GM23338 (cell line): ENCODE measurements around the gene LDB1. TPM values are rescaled to one million over a fixed set of nuclear protein-coding genes. Genes with fewer than 3 reads are reported as not detected.
A peak's percentile ranks its signal among the peaks of the same experiment; 100 is the strongest.

Experiments
- ATAC-seq: fragments of 200-7000 bp; cut with Tn5 transposase; 3 replicates; pipeline ENCODE4 v1.9.1; 2020
- DNase-seq: peaks from one replicate; pipeline ENCODE4 v3.0.0-alpha.2; 2015; ENCODE audit warnings: low spot score
- H2AFZ ChIP-seq: fragments of 200-600 bp; sonication (generic); 2 replicates; pipeline ENCODE4 v1.8.0; 2016; ENCODE audit warnings: antibody characterized with exemption, mild to moderate bottlenecking, moderate library complexity
- H3F3A ChIP-seq: fragments of 200-600 bp; sonication (generic); replicated peaks from 2 replicates; pipeline ENCODE4 v1.8.0; 2017; ENCODE audit warnings: antibody characterized with exemption, mixed run types, low read depth
- H3K27ac ChIP-seq: fragments of 200-600 bp; sonication (generic); 2 replicates; pipeline ENCODE4 v1.6.1; 2016; ENCODE audit warnings: low read depth
- H3K27me3 ChIP-seq: fragments of 200-600 bp; sonication (generic); 2 replicates; pipeline ENCODE4 v1.8.0; 2016; ENCODE audit warnings: mild to moderate bottlenecking, mixed run types, moderate library complexity; ENCODE audit not compliant: insufficient read depth
- H3K36me3 ChIP-seq: fragments of 200-600 bp; sonication (generic); 2 replicates; pipeline ENCODE4 v1.8.0; 2016; ENCODE audit warnings: mild to moderate bottlenecking; ENCODE audit not compliant: insufficient read depth
- H3K4me1 ChIP-seq: fragments of 200-600 bp; sonication (generic); 2 replicates; pipeline ENCODE4 v1.8.0; 2016; ENCODE audit warnings: mild to moderate bottlenecking, moderate library complexity; ENCODE audit not compliant: insufficient read depth
- H3K4me2 ChIP-seq: fragments of 200-600 bp; sonication (generic); 2 replicates; pipeline ENCODE4 v1.7.1; 2017; ENCODE audit warnings: mixed run types
- H3K4me3 ChIP-seq: fragments of 200-600 bp; sonication (generic); 2 replicates; pipeline ENCODE4 v1.6.1; 2016; ENCODE audit warnings: mixed run types
- H3K79me2 ChIP-seq: fragments of 200-600 bp; sonication (generic); replicated peaks from 2 replicates; pipeline ENCODE4 v1.8.0; 2017; ENCODE audit warnings: mild to moderate bottlenecking; ENCODE audit not compliant: insufficient read depth
- H3K9me2 ChIP-seq: fragments of 200-600 bp; sonication (generic); 2 replicates; pipeline ENCODE4 v1.8.0; 2017; ENCODE audit not compliant: insufficient read depth
- H4K20me1 ChIP-seq: fragments of 200-600 bp; sonication (generic); replicated peaks from 2 replicates; pipeline ENCODE4 v1.8.0; 2017; ENCODE audit warnings: mild to moderate bottlenecking; ENCODE audit not compliant: insufficient read depth
- H3K27ac Mint-ChIP-seq: 2 replicates; pipeline ENCODE4 v1.8.0; 2020; ENCODE audit warnings: inconsistent platforms, mild to moderate bottlenecking, moderate library complexity, mixed read lengths
- H3K27me3 Mint-ChIP-seq: 3 replicates; pipeline ENCODE4 v1.8.0; 2022; ENCODE audit warnings: low read depth, mild to moderate bottlenecking, moderate library complexity, mixed read lengths, inconsistent platforms; ENCODE audit not compliant: insufficient read depth, poor library complexity
- H3K36me3 Mint-ChIP-seq: 3 replicates; pipeline ENCODE4 v1.8.0; 2021; ENCODE audit warnings: low read depth, mild to moderate bottlenecking, inconsistent platforms, moderate library complexity, mixed read lengths
- H3K4me1 Mint-ChIP-seq: 3 replicates; pipeline ENCODE4 v1.8.0; 2020; ENCODE audit warnings: mild to moderate bottlenecking, inconsistent platforms, mixed read lengths
- H3K4me3 Mint-ChIP-seq: 3 replicates; pipeline ENCODE4 v1.8.0; 2021; ENCODE audit warnings: moderate library complexity, mild to moderate bottlenecking, inconsistent platforms, mixed read lengths
- H3K9me3 Mint-ChIP-seq: 3 replicates; pipeline ENCODE4 v1.8.0; 2020; ENCODE audit warnings: moderate library complexity, mild to moderate bottlenecking, inconsistent platforms, mixed read lengths
- CTCF ChIP-seq, 2 experiments: fragments of 200-600 bp in 1 of 2; sonication (generic) in 1 of 2; conservative IDR thresholded peaks; 2 replicates each; pipeline versions ENCODE4 v1.5.1 to v1.6.1; 2016 to 2017; ENCODE audit warnings: antibody characterized with exemption in 2 of 2, low read depth in 2 of 2, mild to moderate bottlenecking in 2 of 2, moderate library complexity in 1 of 2
- EZH2 ChIP-seq: fragments of 200-600 bp; sonication (generic); IDR thresholded peaks from one replicate; pipeline ENCODE4 v1.8.0; 2017; ENCODE audit warnings: antibody characterized with exemption, mild to moderate bottlenecking, low read depth; ENCODE audit not compliant: unreplicated experiment
- EZH2phosphoT487 ChIP-seq: fragments of 200-600 bp; sonication (generic); IDR thresholded peaks from one replicate; pipeline ENCODE4 v1.8.1; 2018; ENCODE audit warnings: antibody characterized with exemption; ENCODE audit not compliant: unreplicated experiment
- JUNB ChIP-seq: IDR thresholded peaks from one replicate; pipeline ENCODE4 v1.6.1; 2016; ENCODE audit warnings: antibody characterized with exemption; ENCODE audit not compliant: unreplicated experiment
- NANOG ChIP-seq: IDR thresholded peaks from 2 replicates; pipeline ENCODE4 v1.6.1; 2016; ENCODE audit warnings: antibody characterized with exemption, borderline replicate concordance
- REST ChIP-seq: IDR thresholded peaks from one replicate; pipeline ENCODE4 v1.6.1; 2018; ENCODE audit warnings: antibody characterized with exemption; ENCODE audit not compliant: unreplicated experiment
- STAT1 ChIP-seq: IDR thresholded peaks from one replicate; pipeline ENCODE4 v1.6.1; 2016; ENCODE audit warnings: antibody characterized with exemption; ENCODE audit not compliant: unreplicated experiment
- ZNF114 ChIP-seq: fragments of 250-450 bp; sonication (Bioruptor Pico); IDR thresholded peaks from 2 replicates; pipeline ENCODE4 v1.5.0; 2020; ENCODE audit warnings: mild to moderate bottlenecking, moderate library complexity
- ZNF331 ChIP-seq: fragments of 250-450 bp; sonication (Bioruptor Pico); IDR thresholded peaks from 2 replicates; pipeline ENCODE4 v1.5.0; 2020; ENCODE audit warnings: low read depth, mild to moderate bottlenecking, moderate library complexity
- ZNF462 ChIP-seq: fragments of 250-450 bp; sonication (Bioruptor Pico); IDR thresholded peaks from 2 replicates; pipeline ENCODE4 v1.5.0; 2020; ENCODE audit warnings: mild to moderate bottlenecking, moderate library complexity
- polyA plus RNA-seq: library from polyadenylated mRNA; unstranded; fragments of >200 nt; fragmentation: Nextera tagmentation; extraction: Ambion mirVana; gene quantifications from 2 replicates; pipeline ENCODE4 v1.2.1, GENCODE V29; 2016
- total RNA-seq: library from RNA; depleted of rRNA; stranded (reverse); fragments of >200 nt; shearing (Covaris generic); gene quantifications from 2 replicates; pipeline ENCODE4 v1.2.3, GENCODE V29; 2014

LDB1 gene
- total and polyA plus RNA-seq, 2 experiments from 2014 or later, result 16.3 to 69.3 TPM

- Histone ChIP-seq H4K20me1 (peaks cover 53% of the 10 kb centered on the region), H3K27ac (peak overlapping the region; percentile 39; the same call in 1 of the 2 replicates), H3F3A (0 out of 2 replicates have a peak, but pooled peaks cover 7% of the 10 kb centered on the region), H3K79me2 (peaks cover 66% of the 10 kb centered on the region), H2AFZ (no peak overlapping the region), H3K4me3 (peak overlapping the region; percentile 99), H3K36me3 (peaks cover 20% of the 10 kb centered on the region), H3K4me2 (peak overlapping the region; percentile 99), H3K9me2 (no peaks in the 10 kb centered on the region), H3K4me1 (peaks cover 24% of the 10 kb centered on the region), H3K27me3 (no peaks in the 10 kb centered on the region)
- H3K36me3 Mint-ChIP-seq, result peaks cover 40% of the 10 kb centered on the region
- ATAC-seq (no peak), DNase-seq (no peak)
- H3K27me3 Mint-ChIP-seq, result peaks cover 16% of the 10 kb centered on the region
- H3K27ac Mint-ChIP-seq, result peak overlapping the region; percentile 90
- peak overlapping the region; percentile 94 for H3K4me3 Mint-ChIP-seq
- no peaks in the 10 kb centered on the region for H3K9me3 Mint-ChIP-seq
- TF ChIP-seq EZH2 (no peak), REST (no peak), ZNF462 (CRISPR knock-in tag) (no peak), JUNB (no peak), EZH2phosphoT487 (no peak), ZNF331 (CRISPR knock-in tag) (no peak), ZNF114 (no peak), NANOG (no peak), CTCF (conservative IDR thresholded peaks at IDR 0.05; ENCODE audit: low read depth in 2 of 2) (no peak), STAT1 (no peak)
- peaks cover 23% of the 10 kb centered on the region for H3K4me1 Mint-ChIP-seq
Observed at GRCh38 chr10:102134416-102134815, 14.2 kb upstream of the LDB1 start.
